RWPE2 (cell line): ENCODE measurements around the gene TTR.
A peak's percentile ranks its signal among the peaks of the same experiment; 100 is the strongest.

ENCODE experiments used
- ATAC-seq: fragments of 200-7000 bp; cut with Tn5 transposase; 3 replicates; pipeline ENCODE4 v1.9.1; 2021; ENCODE audit warnings: low read depth
- DNase-seq: peaks from one replicate; pipeline ENCODE4 v3.0.0-alpha.2; 2020; ENCODE audit warnings: low spot score
- H3K27ac ChIP-seq: fragments of 450-650 bp; 2 replicates; pipeline ENCODE4 v1.5.1; 2017; ENCODE audit warnings: mild to moderate bottlenecking; ENCODE audit not compliant: poor library complexity, severe bottlenecking
- H3K27me3 ChIP-seq: fragments of 250-450 bp; sonication (Bioruptor Pico); 2 replicates; pipeline ENCODE4 v1.5.1; 2021; ENCODE audit warnings: mild to moderate bottlenecking, moderate library complexity; ENCODE audit not compliant: insufficient read depth, poor library complexity, severe bottlenecking
- H3K36me3 ChIP-seq: fragments of 250-450 bp; sonication (Bioruptor Pico); 2 replicates; pipeline ENCODE4 v1.5.1; 2020; ENCODE audit warnings: low read depth, mild to moderate bottlenecking, moderate library complexity
- H3K4me1 ChIP-seq: fragments of 250-450 bp; sonication (Bioruptor Pico); 2 replicates; pipeline ENCODE4 v1.5.1; 2021; ENCODE audit warnings: mild to moderate bottlenecking, moderate library complexity; ENCODE audit not compliant: insufficient read depth, poor library complexity, severe bottlenecking
- H3K4me3 ChIP-seq: fragments of 250-450 bp; sonication (Bioruptor Pico); 2 replicates; pipeline ENCODE4 v1.5.1; 2021; ENCODE audit warnings: mild to moderate bottlenecking, moderate library complexity; ENCODE audit not compliant: severe bottlenecking
- H3K9me3 ChIP-seq: fragments of 250-450 bp; sonication (Bioruptor Pico); 2 replicates; pipeline ENCODE4 v1.5.1; 2021; ENCODE audit warnings: mild to moderate bottlenecking, moderate library complexity; ENCODE audit not compliant: severe bottlenecking
- CTCF ChIP-seq: fragments of 450-650 bp; IDR thresholded peaks from one replicate; pipeline ENCODE4 v1.5.1; 2017; ENCODE audit warnings: mild to moderate bottlenecking, moderate library complexity; ENCODE audit not compliant: poor library complexity, severe bottlenecking

The TTR gene

GRCh38 chr18:31553800-31554199 is 37.9 kb upstream of the TTR start:
- DNase-seq, result no peak
- Histone ChIP-seq H3K4me1 (no peaks in the 10 kb centered on the region), H3K27ac (no peak overlapping the region), H3K9me3 (no peaks in the 10 kb centered on the region), H3K4me3 (no peak overlapping the region), H3K36me3 (no peaks in the 10 kb centered on the region; the same call in 1 of the 2 replicates), H3K27me3 (no peaks in the 10 kb centered on the region)
- ATAC-seq, result peak; percentile 21; the same call in 1 of the 3 replicates
- peak; percentile 20 for TF ChIP-seq CTCF

- Histone ChIP-seq H3K36me3 (no peaks in the 10 kb centered on the region), H3K4me3 (no peak overlapping the region), H3K9me3 (no peaks in the 10 kb centered on the region), H3K4me1 (no peaks in the 10 kb centered on the region), H3K27ac (no peak overlapping the region), H3K27me3 (no peaks in the 10 kb centered on the region)
- ATAC-seq (no peak), DNase-seq (no peak)
- no peak for TF ChIP-seq CTCF
These were observed 36.9 kb upstream of the TTR start for GRCh38 chr18:31554776-31555175.

- DNase-seq (no peak), ATAC-seq (peak; percentile 50; the same call in 2 of the 3 replicates)
- Histone ChIP-seq H3K27ac (no peak overlapping the region), H3K4me1 (no peaks in the 10 kb centered on the region), H3K4me3 (no peak overlapping the region), H3K9me3 (no peaks in the 10 kb centered on the region), H3K36me3 (no peaks in the 10 kb centered on the region), H3K27me3 (no peaks in the 10 kb centered on the region)
- TF ChIP-seq CTCF, result peak; percentile 91
These were observed 35.5 kb upstream of the TTR start for GRCh38 chr18:31555971-31556747.

GRCh38 chr18:31557446-31557845 is 34.2 kb upstream of the TTR start:
- DNase-seq (no peak), ATAC-seq (peak; percentile 52; the same call in 1 of the 3 replicates)
- Histone ChIP-seq H3K36me3 (no peaks in the 10 kb centered on the region), H3K4me3 (no peak overlapping the region), H3K4me1 (no peaks in the 10 kb centered on the region), H3K27ac (no peak overlapping the region), H3K9me3 (no peaks in the 10 kb centered on the region), H3K27me3 (no peaks in the 10 kb centered on the region)
- no peak for TF ChIP-seq CTCF

- Histone ChIP-seq H3K36me3 (no peaks in the 10 kb centered on the region), H3K4me3 (no peak overlapping the region), H3K4me1 (no peaks in the 10 kb centered on the region), H3K27ac (no peak overlapping the region), H3K9me3 (no peaks in the 10 kb centered on the region), H3K27me3 (no peaks in the 10 kb centered on the region)
- DNase-seq (no peak), ATAC-seq (no peak)
- TF ChIP-seq CTCF, result no peak
These were observed 33.1 kb upstream of the TTR start for GRCh38 chr18:31558567-31558966.
